Endothelial cell of umbilical vein (primary cell): ENCODE data around the gene RNASEH2B.

Experiments used
- MYC ChIP-seq: IDR thresholded peaks from one replicate; pipeline ENCODE4 v1.6.1; 2011; ENCODE audit warnings: mild to moderate bottlenecking, low read depth, low read length
- POLR2A ChIP-seq: IDR thresholded peaks from 2 replicates; pipeline ENCODE4 v1.6.1; 2012; ENCODE audit warnings: low read depth, mild to moderate bottlenecking, control low read depth, low read length
- POLR2AphosphoS5 ChIP-seq: IDR thresholded peaks from 2 replicates; pipeline ENCODE4 v1.6.1; 2012; ENCODE audit warnings: low read depth, mild to moderate bottlenecking, control low read depth, low read length, moderate library complexity; ENCODE audit not compliant: insufficient read depth
- TF ChIP-seq, protein P1 (sequence below), 2 donors: IDR thresholded peaks; 1 replicate in 1 of 2; 2 replicates in 1 of 2; pipeline ENCODE4 v1.5.1; 2011; ENCODE audit warnings: low read length in 2 of 2, mild to moderate bottlenecking in 2 of 2, moderate library complexity in 2 of 2, control low read depth in 1 of 2, inconsistent platforms in 1 of 2, low read depth in 1 of 2; ENCODE audit not compliant: insufficient read depth in 1 of 2; ENCODE audit errors: extremely low read depth in 1 of 2
- TF ChIP-seq, protein P2 (sequence below): IDR thresholded peaks from 2 replicates; pipeline ENCODE4 v1.6.1; 2011; ENCODE audit not compliant: insufficient read depth, insufficient read length

DNA sequence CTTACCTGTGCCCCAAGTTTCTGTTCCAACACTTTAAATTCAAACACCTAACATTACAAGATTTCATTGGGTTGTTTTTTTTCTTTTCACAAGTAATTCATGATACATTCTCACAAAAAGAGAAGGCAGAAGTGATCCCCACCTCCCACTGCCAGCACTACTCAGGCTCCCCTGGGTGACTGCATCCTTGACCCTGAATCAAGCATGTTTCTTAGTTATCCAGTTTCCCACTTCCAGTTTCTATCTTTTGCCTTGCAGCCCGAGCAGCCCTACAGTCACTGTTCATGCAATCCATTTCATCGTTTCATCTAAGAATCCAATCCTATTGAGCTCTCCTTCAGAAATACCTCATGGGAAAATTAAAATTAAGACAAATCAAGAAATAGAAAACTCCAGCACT, 61.4 kb downstream of the RNASEH2B start:
- TF ChIP-seq MYC = no peak
- TF ChIP-seq, protein P1, sequence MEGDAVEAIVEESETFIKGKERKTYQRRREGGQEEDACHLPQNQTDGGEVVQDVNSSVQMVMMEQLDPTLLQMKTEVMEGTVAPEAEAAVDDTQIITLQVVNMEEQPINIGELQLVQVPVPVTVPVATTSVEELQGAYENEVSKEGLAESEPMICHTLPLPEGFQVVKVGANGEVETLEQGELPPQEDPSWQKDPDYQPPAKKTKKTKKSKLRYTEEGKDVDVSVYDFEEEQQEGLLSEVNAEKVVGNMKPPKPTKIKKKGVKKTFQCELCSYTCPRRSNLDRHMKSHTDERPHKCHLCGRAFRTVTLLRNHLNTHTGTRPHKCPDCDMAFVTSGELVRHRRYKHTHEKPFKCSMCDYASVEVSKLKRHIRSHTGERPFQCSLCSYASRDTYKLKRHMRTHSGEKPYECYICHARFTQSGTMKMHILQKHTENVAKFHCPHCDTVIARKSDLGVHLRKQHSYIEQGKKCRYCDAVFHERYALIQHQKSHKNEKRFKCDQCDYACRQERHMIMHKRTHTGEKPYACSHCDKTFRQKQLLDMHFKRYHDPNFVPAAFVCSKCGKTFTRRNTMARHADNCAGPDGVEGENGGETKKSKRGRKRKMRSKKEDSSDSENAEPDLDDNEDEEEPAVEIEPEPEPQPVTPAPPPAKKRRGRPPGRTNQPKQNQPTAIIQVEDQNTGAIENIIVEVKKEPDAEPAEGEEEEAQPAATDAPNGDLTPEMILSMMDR (IDR thresholded peaks at IDR 0.05; ENCODE audit: extremely low read depth in 1 of 2, insufficient read depth in 1 of 2, low read depth in 1 of 2, low read length in 2 of 2) = no peak
- TF ChIP-seq, protein P2, sequence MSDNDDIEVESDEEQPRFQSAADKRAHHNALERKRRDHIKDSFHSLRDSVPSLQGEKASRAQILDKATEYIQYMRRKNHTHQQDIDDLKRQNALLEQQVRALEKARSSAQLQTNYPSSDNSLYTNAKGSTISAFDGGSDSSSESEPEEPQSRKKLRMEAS = no peak
- no peak for TF ChIP-seq POLR2A
- TF ChIP-seq POLR2AphosphoS5 = no peak
